Endothelial cell (in vitro differentiated cells): ENCODE data around the gene CLEC17A. TPM values are rescaled to one million over a fixed set of nuclear protein-coding genes. Genes with fewer than 3 reads are reported as not detected.
A peak's percentile ranks its signal among the peaks of the same experiment; 100 is the strongest.
"Not testable (repeated sequence)": the region's sequence is repeated elsewhere in the genome, so short reads cannot be mapped to it uniquely, and the experiment has no call there.

ENCODE experiments used
- DNase-seq: peaks from one replicate; pipeline ENCODE4 v3.0.0; 2021; ENCODE audit warnings: low spot score
- H3K27ac Mint-ChIP-seq: one replicate; pipeline ENCODE4 v1.8.0; 2021; ENCODE audit warnings: mixed read lengths, inconsistent platforms; ENCODE audit not compliant: unreplicated experiment
- H3K27me3 Mint-ChIP-seq: one replicate; pipeline ENCODE4 v1.8.0; 2021; ENCODE audit warnings: mild to moderate bottlenecking, moderate library complexity, mixed read lengths, inconsistent platforms; ENCODE audit not compliant: unreplicated experiment
- H3K36me3 Mint-ChIP-seq: one replicate; pipeline ENCODE4 v1.8.0; 2021; ENCODE audit warnings: mild to moderate bottlenecking, low read depth, mixed read lengths, inconsistent platforms; ENCODE audit not compliant: unreplicated experiment
- H3K4me1 Mint-ChIP-seq: one replicate; pipeline ENCODE4 v1.8.0; 2021; ENCODE audit warnings: mild to moderate bottlenecking, mixed read lengths, inconsistent platforms; ENCODE audit not compliant: unreplicated experiment
- H3K4me3 Mint-ChIP-seq: one replicate; pipeline ENCODE4 v1.8.0; 2021; ENCODE audit warnings: mild to moderate bottlenecking, mixed read lengths, inconsistent platforms; ENCODE audit not compliant: unreplicated experiment
- H3K9me3 Mint-ChIP-seq: one replicate; pipeline ENCODE4 v1.8.0; 2021; ENCODE audit warnings: mixed read lengths, inconsistent platforms; ENCODE audit not compliant: unreplicated experiment
- long read RNA-seq: library from polyadenylated mRNA; unstranded; transcript quantifications from one replicate; pipeline ENCODE4 v2.0.0, GENCODE V29; 2020; ENCODE audit not compliant: unreplicated experiment
- total RNA-seq: library from RNA; stranded (reverse); fragmentation: NEBNext Ultra II Directional; extraction: Animal tissue kit (Norgen Biotek cat#: 25700); gene quantifications from one replicate; pipeline ENCODE4 v1.2.1, GENCODE V29; 2021; ENCODE audit not compliant: unreplicated experiment
- TF ChIP-seq, protein P1 (sequence below): fragments of 200-600 bp; sonication (generic); IDR thresholded peaks from one replicate; pipeline ENCODE4 v1.5.0; 2021; ENCODE audit warnings: antibody characterized with exemption; ENCODE audit not compliant: unreplicated experiment

CLEC17A gene, protein sequence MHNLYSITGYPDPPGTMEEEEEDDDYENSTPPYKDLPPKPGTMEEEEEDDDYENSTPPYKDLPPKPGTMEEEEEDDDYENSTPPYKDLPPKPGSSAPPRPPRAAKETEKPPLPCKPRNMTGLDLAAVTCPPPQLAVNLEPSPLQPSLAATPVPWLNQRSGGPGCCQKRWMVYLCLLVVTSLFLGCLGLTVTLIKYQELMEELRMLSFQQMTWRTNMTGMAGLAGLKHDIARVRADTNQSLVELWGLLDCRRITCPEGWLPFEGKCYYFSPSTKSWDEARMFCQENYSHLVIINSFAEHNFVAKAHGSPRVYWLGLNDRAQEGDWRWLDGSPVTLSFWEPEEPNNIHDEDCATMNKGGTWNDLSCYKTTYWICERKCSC
- not detected for total RNA-seq
- long read RNA-seq, result 0 reads

DNA sequence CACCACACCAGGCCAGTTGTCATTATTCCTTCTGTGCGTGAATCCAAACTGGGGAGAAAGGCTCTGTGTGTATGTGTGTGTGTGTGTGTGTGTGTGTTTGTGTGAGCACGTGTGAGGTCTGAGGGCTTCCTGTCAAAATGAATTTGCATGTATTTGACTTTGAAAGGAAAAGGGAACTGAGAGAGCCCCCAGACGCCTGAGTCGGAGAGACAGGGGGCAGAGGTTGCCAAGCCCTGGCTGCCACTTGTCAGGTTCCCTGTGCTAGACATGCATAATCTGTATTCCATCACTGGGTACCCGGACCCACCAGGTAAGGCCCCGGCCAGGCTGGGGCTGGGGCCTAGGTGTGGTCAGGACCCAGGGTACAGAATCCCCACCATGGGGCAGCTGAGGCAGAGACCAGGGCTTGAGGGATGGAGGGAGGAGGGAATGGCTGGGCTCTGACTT is at the start of gene CLEC17A:
CLEC17A (plus strand) TSS at position 191 of the 447 bp plus-strand sequence; CDS start at position 268, 77 bp downstream.
- no peak for DNase-seq
- H3K27ac Mint-ChIP-seq, result no peak within 1 kb of the TSS
- no peaks in the 10 kb centered on the region for H3K36me3 Mint-ChIP-seq
- H3K9me3 Mint-ChIP-seq, result peaks cover 6% of the 10 kb centered on the region
- peaks cover 3% of the 10 kb centered on the region for H3K27me3 Mint-ChIP-seq
- H3K4me3 Mint-ChIP-seq, result no peak within 1 kb of the TSS
- TF ChIP-seq, protein P1, sequence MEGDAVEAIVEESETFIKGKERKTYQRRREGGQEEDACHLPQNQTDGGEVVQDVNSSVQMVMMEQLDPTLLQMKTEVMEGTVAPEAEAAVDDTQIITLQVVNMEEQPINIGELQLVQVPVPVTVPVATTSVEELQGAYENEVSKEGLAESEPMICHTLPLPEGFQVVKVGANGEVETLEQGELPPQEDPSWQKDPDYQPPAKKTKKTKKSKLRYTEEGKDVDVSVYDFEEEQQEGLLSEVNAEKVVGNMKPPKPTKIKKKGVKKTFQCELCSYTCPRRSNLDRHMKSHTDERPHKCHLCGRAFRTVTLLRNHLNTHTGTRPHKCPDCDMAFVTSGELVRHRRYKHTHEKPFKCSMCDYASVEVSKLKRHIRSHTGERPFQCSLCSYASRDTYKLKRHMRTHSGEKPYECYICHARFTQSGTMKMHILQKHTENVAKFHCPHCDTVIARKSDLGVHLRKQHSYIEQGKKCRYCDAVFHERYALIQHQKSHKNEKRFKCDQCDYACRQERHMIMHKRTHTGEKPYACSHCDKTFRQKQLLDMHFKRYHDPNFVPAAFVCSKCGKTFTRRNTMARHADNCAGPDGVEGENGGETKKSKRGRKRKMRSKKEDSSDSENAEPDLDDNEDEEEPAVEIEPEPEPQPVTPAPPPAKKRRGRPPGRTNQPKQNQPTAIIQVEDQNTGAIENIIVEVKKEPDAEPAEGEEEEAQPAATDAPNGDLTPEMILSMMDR, result no peak
- H3K4me1 Mint-ChIP-seq, result no peaks in the 10 kb centered on the region

DNA sequence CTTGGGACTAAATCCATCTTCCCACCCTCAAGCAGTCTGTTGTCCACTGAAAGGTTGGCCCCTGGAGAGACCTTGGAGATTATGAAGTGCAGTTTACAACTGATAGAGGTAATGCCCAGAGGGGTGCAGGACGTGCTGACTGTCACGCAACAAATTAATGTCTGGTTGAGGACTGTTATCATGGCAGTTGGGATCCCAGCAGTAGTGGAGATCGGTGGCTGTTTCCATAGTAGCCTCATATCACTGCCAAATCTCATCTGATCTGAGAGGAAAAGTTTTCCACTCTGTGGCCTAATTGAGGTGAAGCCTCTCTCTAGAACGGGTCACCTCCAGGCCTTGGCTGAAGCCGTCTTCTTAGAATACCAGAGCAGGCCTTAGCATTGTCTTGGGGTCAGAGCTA is 49.4 kb upstream of the CLEC17A start:
- DNase-seq, result no peak
- Mint-ChIP-seq H3K9me3 (no peaks in the 10 kb centered on the region), H3K4me3 (no peak overlapping the region), H3K27me3 (peaks cover 3% of the 10 kb centered on the region), H3K27ac (no peak overlapping the region), H3K36me3 (no peaks in the 10 kb centered on the region), H3K4me1 (peaks cover 4% of the 10 kb centered on the region)
- TF ChIP-seq, protein P1, result no peak

DNA sequence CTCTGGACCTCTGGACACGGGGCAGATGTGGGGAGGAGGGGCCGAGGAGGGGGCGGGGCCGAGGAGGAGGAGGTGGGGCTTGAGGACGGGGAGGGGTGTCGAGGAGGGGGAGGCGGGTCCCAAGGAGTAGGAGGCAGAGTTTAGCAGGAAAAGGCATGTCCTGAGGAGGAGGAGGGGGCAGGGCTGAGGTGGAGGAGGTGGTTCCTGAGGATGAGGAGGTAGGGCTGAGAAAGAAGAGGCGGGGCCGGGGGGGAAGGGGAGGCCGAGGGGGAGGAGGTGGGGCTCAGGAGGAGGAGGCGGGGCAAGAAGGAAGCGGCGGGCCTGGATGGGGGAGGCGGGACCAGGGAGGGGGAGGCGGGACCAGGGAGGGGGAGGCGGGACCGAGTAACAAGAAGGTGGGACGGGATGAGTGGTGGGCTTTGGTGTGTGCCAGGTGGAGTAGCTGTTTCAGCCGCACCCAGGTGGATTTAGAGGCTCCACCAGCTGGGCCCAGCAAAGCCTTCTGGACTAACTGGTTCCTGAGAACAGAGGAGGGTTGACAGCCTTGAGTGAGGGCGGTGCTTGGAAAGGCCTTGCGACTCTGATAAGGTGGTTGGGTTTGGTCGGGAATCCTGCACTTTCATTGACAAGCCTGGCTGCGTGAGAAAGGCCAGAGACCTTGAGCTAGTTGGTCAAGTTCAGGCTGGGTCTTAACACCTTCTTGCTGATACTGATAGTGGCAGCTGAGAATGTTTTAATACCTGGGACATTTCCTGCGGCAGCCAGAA is 45.8 kb upstream of the CLEC17A start:
- no peak overlapping the region for H3K27ac Mint-ChIP-seq
- H3K4me1 Mint-ChIP-seq, result no peaks in the 10 kb centered on the region
- TF ChIP-seq, protein P1, result no peak
- no peak overlapping the region for H3K4me3 Mint-ChIP-seq
- peaks cover 4% of the 10 kb centered on the region for H3K27me3 Mint-ChIP-seq
- H3K9me3 Mint-ChIP-seq, result no peaks in the 10 kb centered on the region
- no peaks in the 10 kb centered on the region for H3K36me3 Mint-ChIP-seq
- peak; percentile 80 for DNase-seq

DNA sequence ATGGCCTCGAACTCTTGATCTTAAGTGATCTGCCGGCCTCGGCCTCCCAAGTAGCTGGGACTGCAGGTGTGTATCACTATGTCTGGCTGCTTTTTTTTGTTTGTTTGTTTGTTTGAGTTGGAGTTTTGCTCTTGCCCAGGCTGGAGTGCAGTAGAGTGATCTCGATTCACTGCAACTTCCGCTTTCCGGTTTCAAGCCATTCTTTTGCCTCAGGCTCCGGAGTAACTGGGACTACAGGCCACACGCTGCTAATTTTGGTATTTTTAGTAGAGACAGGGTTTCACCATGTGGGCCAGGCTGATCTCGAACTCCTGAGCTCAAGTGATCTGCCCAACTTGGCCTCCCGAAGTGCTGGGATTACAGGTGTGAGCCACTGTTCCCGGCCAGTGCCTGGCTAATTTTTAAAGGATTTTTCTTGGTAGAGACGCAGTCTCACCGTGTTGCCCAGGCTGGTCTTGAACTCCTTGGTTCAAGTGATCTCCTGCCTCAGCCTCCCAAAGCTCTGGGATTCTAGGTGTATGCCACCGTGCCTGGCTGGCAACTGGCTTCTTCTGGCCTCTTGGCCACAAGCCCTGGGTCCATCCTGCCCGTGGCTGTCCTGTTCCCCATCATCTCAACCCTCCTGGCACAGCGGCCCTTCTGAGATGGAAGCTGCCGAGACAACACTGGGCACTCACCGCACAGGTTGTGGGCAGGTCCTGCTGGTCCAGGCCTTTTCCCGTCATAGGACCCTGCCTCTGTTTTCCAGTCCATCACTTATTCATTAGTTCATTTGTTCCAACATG is 42.0 kb upstream of the CLEC17A start:
- H3K27me3 Mint-ChIP-seq, result peaks cover 10% of the 10 kb centered on the region
- peaks cover 5% of the 10 kb centered on the region for H3K36me3 Mint-ChIP-seq
- no peaks in the 10 kb centered on the region for H3K4me1 Mint-ChIP-seq
- H3K9me3 Mint-ChIP-seq, result no peaks in the 10 kb centered on the region
- no peak for DNase-seq
- peak overlapping the region; percentile 34 for H3K4me3 Mint-ChIP-seq
- peak overlapping the region; percentile 37 for H3K27ac Mint-ChIP-seq
- TF ChIP-seq, protein P1, result no peak

DNA sequence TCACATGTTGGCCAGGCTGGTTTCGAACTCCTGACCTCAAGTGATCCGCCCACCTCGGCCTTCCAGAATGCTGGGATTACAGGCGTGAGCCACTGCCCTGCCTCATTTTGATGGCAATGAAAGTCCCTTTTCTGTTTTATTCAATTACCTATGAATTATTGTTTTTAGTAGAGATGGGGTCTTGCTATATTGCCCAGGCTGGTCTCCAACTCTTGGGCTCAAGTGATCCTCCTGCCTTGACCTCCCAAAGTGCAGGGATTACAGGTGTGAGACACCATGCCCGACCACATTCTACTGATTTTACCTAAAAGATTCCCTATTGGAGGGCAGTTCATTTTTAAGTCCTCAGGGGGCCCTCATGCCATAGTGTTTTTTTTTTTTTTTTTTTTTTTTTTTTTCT is 40.9 kb upstream of the CLEC17A start:
- H3K4me1 Mint-ChIP-seq, H3K36me3 Mint-ChIP-seq, H3K9me3 Mint-ChIP-seq, DNase-seq, H3K27ac Mint-ChIP-seq, H3K4me3 Mint-ChIP-seq: not testable (repeated sequence)
- peaks cover 11% of the 10 kb centered on the region for H3K27me3 Mint-ChIP-seq
